OCI-LY7 (cell line): Measurements from ENCODE around the gene SURF4.

Experiments
- EZH2phosphoT487 ChIP-seq: fragments of 200-600 bp; sonication (generic); IDR thresholded peaks from 2 replicates; pipeline ENCODE4 v1.6.1; 2018; ENCODE audit warnings: low read depth, borderline replicate concordance, mild to moderate bottlenecking, mixed run types, antibody characterized with exemption, low read length, moderate library complexity, mixed read lengths
- TF ChIP-seq, protein P1 (sequence below): fragments of 200-600 bp; sonication (generic); conservative IDR thresholded peaks from 2 replicates; pipeline ENCODE4 v1.5.1; 2014; ENCODE audit warnings: mild to moderate bottlenecking, antibody characterized with exemption, low read length, moderate library complexity, mixed read lengths

GRCh38 chr9:133387680-133388079 is 11.8 kb upstream of the SURF4 start:
- TF ChIP-seq, protein P1, sequence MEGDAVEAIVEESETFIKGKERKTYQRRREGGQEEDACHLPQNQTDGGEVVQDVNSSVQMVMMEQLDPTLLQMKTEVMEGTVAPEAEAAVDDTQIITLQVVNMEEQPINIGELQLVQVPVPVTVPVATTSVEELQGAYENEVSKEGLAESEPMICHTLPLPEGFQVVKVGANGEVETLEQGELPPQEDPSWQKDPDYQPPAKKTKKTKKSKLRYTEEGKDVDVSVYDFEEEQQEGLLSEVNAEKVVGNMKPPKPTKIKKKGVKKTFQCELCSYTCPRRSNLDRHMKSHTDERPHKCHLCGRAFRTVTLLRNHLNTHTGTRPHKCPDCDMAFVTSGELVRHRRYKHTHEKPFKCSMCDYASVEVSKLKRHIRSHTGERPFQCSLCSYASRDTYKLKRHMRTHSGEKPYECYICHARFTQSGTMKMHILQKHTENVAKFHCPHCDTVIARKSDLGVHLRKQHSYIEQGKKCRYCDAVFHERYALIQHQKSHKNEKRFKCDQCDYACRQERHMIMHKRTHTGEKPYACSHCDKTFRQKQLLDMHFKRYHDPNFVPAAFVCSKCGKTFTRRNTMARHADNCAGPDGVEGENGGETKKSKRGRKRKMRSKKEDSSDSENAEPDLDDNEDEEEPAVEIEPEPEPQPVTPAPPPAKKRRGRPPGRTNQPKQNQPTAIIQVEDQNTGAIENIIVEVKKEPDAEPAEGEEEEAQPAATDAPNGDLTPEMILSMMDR: no peak
- no peak for TF ChIP-seq EZH2phosphoT487
